ENCODE results near the gene POMGNT2. TPM values are rescaled to one million over a fixed set of nuclear protein-coding genes. Genes with fewer than 3 reads are reported as not detected.
A peak's percentile ranks its signal among the peaks of the same experiment; 100 is the strongest.

The POMGNT2 gene
- 10 to 100 TPM; 16.7 to 19.2 TPM for total RNA-seq
- long read RNA-seq, partial matches to known transcripts: 24 of 31 reads
- long read RNA-seq, other reads (novel, unspliced or antisense): 2 of 31 reads

DNA sequence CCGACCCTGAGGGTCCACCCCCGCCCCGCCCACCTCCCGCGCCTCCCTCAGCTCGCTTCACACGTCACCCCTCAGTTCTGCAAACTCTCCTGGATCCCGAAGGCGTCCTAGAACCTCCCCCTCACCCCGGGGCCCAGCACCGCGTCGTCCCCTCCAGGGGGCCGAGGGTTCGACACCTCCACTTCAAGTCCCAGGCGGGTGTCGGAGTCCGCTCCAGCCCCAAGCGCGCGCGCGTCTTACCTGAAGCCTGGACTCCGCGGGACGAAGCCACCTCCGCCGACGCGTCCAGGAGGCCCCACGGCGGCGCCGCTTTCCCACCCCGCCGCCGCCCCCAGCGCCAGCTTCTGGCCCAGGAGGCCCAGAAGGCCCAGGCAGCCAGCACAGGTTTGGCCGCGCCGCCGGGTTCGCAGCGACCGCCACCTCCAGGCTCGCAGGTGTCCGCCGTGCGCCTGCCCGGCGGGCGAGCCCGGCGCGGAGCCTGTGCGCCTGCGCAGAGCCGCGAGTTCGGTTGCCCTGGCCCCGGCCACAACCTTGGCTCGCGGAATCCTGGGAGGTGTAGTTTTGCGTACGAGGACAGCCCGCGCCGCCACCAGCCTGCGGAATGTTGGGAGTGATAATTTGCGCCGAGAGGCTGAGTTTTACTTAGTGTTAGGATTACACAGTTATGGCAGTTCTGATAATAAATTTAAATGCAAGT, at the start of gene POMGNT2:
Gene POMGNT2 (minus strand): TSS at position 484 of the 697 bp plus-strand sequence. CDS start 24,648 bp downstream, outside the sequence.
- ATAC-seq (peak; percentile 97 to 98), DNase-seq (peak; percentile 94)
- intact Hi-C loops (cut with DNase I): loop anchor here in 1 of 2 donors (10.0 kb wide), 1 partner anchor 49 kb away; no protein-coding TSS in a partner anchor

- ATAC-seq (no peak), DNase-seq (no peak)
These were observed 49.1 kb upstream of the POMGNT2 start for GRCh38 chr3:43154980-43155379.

DNA sequence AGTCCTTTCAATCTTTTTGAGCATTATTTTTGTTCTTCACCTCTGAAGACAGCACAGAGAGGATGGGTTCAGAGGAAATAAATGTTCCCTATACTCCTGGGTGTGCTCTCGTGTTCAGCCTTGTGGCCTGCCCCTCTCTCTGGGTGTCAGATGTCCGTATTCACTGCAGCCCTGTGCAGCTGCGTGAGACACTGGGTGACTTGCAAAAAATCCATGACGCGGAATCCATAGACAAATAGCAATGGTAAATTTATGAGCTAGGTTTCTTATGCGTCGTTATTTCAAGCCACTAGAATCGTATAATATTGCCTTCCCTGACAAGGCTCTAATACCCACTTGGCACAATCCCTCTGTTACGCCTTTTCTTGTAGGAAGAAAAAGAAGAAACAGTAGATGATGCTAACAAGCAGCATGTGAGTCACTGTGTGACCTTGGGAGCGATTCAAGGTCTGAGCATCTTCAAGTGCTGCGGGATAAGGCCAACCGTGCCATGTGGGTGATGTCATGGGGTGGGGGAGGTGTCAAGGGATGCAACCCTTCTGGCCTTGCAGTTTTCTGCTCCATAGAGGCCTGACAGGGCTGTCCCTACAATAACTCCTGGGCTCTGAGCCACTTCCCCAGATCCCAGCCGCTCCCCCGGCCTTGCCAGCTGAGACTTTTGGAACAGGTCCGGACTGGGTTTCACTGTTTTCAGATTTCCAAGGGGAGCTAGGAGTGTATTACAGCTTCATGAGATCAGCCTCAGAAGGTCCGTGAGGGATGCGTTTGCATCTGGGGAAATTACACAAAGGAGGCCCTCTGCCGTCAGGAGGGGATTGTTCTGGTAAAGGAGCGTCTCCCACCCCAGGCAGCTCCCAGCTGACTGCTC, 47.6 kb upstream of the POMGNT2 start:
- peak; percentile 71 for DNase-seq
- peak; percentile 74 to 80 for ATAC-seq
- intact Hi-C loops (cut with DNase I): loop anchor here (2.0 to 10.0 kb wide), 2 partner anchors 49 to 193 kb away; partner anchors contain the start of gene POMGNT2 (in 1 of the 2)

More at GRCh38 chr3:43154980-43155379, 49.1 kb upstream of the POMGNT2 start:
- intact Hi-C loops (cut with DNase I): loop anchor here (2.0 to 10.0 kb wide), 3 partner anchors 50 to 194 kb away; partner anchors contain the start of gene POMGNT2 (in 1 of the 2)

GRCh38 chr3:43152649-43153048, 46.8 kb upstream of the POMGNT2 start:
- intact Hi-C loops (cut with DNase I): loop anchor here in 1 of 2 donors (10.0 kb wide), 1 partner anchor 48 kb away; the partner anchor contains the start of gene POMGNT2
- DNase-seq (no peak), ATAC-seq (no peak)

- intact Hi-C loops (cut with DNase I): no loop called here
- ATAC-seq: no peak
These were observed 42.2 kb upstream of the POMGNT2 start for GRCh38 chr3:43148033-43148432.

DNA sequence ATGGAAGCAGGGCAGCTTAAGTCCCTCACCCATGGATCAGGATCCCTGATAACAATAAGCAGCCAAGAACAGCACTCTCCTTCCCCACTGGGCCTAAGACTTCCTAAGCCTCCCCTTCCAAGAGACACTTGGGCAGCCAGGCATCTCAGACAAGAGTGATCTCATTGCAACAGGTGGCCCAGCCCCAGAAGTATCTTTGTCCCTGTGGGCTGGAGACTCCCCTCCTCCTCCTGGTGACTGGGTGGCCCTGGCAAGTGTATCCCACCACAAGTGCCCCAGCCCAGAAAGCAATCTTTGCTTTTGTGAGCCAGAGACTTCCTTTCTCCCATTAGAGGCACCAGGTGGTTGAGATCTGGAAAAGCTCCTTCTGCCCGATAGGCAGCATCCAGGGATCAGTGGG, 40.7 kb upstream of the POMGNT2 start:
- intact Hi-C loops (cut with DNase I): no loop called here
- DNase-seq (no peak), ATAC-seq (no peak)

More at GRCh38 chr3:43148033-43148432, 42.2 kb upstream of the POMGNT2 start:
- DNase-seq: no peak

- intact Hi-C loops (cut with DNase I): no loop called here
- DNase-seq (no peak), ATAC-seq (peak in 1 of 2 donors; percentile 39)
These were observed 39.0 kb upstream of the POMGNT2 start for GRCh38 chr3:43144761-43145490.

GRCh38 chr3:43142472-43142871, 36.6 kb upstream of the POMGNT2 start:
- intact Hi-C loops (cut with DNase I): no loop called here
- DNase-seq: no peak
- no peak for ATAC-seq

DNA sequence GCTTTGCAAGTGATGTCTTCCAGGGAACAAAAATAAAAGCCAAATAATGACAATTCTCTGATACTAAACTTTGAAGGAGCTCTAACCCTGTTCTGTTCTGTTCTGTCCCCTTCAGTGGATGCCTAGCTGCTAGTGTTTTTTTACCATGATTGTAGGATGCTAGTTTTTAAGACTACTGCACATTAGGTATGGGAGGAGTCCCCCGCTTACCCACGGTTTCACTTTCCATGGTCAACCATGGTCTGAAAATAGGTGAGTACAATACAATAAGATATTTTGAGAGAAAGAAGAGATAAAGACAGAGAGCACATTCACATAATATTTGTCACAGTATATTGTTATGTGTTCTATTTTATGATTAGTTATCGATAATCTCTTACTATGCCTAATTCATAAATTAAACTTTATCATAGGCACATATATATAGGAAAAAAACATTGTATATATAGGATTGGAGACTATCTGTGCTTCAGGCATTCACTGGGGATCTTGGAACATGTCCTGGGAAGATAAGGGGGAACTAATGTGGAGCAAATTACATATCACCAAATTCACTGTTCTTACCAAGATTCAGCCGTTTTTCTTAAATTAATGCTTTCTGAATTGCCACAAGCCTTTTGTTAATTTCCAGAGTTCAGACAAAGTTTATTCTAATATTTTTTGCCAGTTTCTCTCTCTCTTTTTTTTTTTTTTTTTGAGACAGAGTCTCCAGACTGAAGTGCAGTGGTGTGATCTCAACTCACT, 32.8 kb upstream of the POMGNT2 start:
- DNase-seq (no peak), ATAC-seq (no peak)
- intact Hi-C loops (cut with DNase I): no loop called here

GRCh38 chr3:43132870-43133636, 27.2 kb upstream of the POMGNT2 start:
- intact Hi-C loops (cut with DNase I): no loop called here
- DNase-seq (no peak), ATAC-seq (no peak)

DNA sequence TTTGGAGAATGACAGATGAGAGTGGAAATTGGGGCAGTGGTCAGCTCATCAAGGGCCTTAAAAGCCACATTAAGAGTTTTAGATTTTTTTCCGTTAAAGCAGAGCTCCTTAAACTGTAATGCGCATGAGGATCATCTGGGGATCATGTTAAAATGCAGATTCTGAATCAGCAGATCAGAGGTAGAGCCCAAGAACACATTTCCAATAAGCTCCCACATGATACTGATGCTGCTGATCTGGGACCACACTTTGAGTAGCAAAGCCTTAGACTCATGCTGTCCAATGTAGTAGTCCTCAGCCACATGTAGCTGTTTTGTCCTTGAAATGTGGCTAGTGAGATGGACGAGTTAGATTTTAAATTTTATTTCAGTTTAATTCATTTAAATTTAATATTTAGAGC, 26.3 kb upstream of the POMGNT2 start:
- DNase-seq: no peak
- no peak for ATAC-seq
- intact Hi-C loops (cut with DNase I): no loop called here

DNA sequence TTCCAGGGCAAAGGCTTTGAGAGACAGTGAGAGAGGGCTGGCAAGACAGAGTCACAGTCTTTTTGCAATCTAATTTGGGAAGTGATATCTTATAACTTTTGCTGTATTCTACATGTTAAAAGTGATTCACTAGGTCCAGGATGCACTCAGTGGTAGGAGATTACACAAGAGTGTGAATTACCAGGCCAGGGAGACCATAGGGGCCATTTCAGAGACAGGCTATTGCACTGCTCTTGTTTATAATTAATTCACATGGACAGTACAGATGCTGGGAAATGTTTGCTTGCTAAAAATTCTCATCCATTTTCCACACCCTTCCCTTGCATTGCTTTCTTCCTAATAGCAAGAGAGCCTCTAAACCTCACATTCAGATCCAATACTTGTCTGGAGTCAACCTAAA, 22.6 kb upstream of the POMGNT2 start:
- DNase-seq (no peak), ATAC-seq (no peak)
- intact Hi-C loops (cut with DNase I): no loop called here

DNA sequence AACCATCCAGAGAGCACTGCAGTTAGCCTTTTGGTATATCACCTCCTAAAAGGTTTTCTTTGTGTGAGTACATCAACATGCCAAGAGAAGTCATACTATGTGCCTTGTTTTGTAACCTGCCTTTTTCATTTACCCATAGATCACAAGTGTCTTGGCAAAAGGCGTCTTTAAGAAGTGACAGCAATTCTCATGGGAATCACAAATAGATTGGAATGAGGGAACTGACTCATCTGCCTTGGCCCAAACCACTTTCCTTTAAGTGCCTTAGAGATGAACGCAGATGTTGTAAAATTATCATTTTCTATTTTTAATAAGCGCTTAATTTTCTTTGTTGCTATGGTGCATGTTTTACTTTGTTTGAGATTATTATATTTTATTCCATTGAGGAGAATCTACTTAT, 20.7 kb upstream of the POMGNT2 start:
- ATAC-seq: no peak
- DNase-seq: no peak
- intact Hi-C loops (cut with DNase I): no loop called here

- no peak for ATAC-seq
- DNase-seq: no peak
- intact Hi-C loops (cut with DNase I): no loop called here
These were observed 18.0 kb upstream of the POMGNT2 start for GRCh38 chr3:43123895-43124294.

GRCh38 chr3:43120937-43121336, 15.1 kb upstream of the POMGNT2 start:
- ATAC-seq (no peak), DNase-seq (no peak)
- intact Hi-C loops (cut with DNase I): no loop called here

DNA sequence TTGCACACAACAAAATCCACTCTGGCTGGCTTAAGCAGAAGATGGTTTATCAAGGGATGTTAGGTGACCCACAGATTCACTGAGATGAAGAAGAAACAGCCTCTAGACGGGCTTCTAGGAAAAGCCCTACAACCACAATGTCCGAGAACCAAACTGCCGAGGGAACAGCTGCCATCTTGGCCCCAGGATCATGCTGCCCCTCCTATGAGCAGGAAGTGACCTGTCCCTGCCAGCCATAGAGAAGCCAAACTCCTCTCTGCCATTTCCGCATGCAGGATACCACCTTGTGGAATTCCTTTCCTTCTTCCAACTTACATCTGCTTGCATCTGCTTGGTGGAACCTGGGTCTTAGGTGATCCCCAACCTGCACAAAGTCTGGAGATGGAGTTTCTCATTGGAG, 11.4 kb upstream of the POMGNT2 start:
- DNase-seq (no peak), ATAC-seq (no peak)
- intact Hi-C loops (cut with DNase I): no loop called here

DNA sequence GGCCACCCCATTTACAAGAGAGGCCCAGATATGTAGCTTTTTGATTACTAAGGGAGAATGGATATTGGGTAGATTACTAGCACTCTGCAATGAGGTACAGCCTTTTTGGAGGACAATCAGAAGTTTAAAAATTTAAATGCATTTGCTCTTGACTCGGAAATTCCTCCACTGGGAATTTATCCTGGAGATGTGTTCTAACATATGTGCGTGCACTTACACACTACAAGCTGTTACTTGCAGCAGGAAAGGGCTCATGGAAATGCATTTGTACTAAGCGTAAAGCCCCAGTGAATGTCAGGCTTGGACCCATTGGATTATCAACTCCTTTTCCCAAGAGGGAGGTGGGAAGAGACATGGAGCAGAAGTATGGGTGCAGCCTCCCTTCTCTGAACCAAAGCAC, 7.8 kb upstream of the POMGNT2 start:
- DNase-seq (no peak), ATAC-seq (no peak)
- intact Hi-C loops (cut with DNase I): no loop called here

DNA sequence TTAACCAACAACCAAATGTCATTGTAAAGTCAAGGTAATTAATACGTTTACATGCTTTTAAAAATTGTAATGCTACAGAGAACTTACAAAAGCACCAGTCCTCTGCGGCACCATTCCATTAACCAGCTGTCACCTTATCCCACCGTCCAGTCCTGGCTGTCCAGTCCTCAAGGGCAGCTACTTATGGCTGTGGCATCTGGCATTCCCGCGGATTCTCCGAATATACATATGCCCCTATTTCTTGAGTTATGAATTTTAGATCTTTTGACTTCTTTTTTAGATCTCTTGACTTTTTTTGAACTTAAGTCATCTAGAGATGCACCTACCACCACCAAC, 382 bp upstream of the POMGNT2 start:
- no peak for DNase-seq
- intact Hi-C loops (cut with DNase I): loop anchor here in 1 of 2 donors (10.0 kb wide), 1 partner anchor 49 kb away; no protein-coding TSS in a partner anchor
- ATAC-seq: peak; percentile 15 to 23
